Retinal pigment epithelial cell (primary cell): ENCODE data around the gene LUZP1.
A peak's percentile ranks its signal among the peaks of the same experiment; 100 is the strongest.

Source experiments
- DNase-seq: peaks from one replicate; pipeline ENCODE4 v3.0.0-alpha.2; 2010; ENCODE audit warnings: low read depth
- H3K4me3 ChIP-seq: 2 replicates; pipeline ENCODE4 v1.5.1; 2011; ENCODE audit warnings: mild to moderate bottlenecking, low read length, control low read depth, moderate library complexity
- CTCF ChIP-seq: conservative IDR thresholded peaks from 2 replicates; pipeline ENCODE4 v1.5.1; 2011; ENCODE audit warnings: low read depth, low read length, control low read depth, inconsistent platforms

Gene LUZP1

GRCh38 chr1:23124259-23125026 lies 44.2 kb downstream of the LUZP1 start:
- no peak overlapping the region for H3K4me3 ChIP-seq
- DNase-seq, result no peak
- TF ChIP-seq CTCF, result no peak

- no peak overlapping the region for H3K4me3 ChIP-seq
- TF ChIP-seq CTCF, result no peak
- no peak for DNase-seq
Observed at GRCh38 chr1:23123528-23123927, 45.1 kb downstream of the LUZP1 start.

GRCh38 chr1:23122796-23123195 lies 45.9 kb downstream of the LUZP1 start:
- TF ChIP-seq CTCF, result no peak
- H3K4me3 ChIP-seq, result peak overlapping the region; percentile 25
- DNase-seq, result no peak

GRCh38 chr1:23122023-23122748 lies 46.5 kb downstream of the LUZP1 start:
- TF ChIP-seq CTCF, result no peak

GRCh38 chr1:23120383-23120782 lies 48.3 kb downstream of the LUZP1 start:
- no peak for DNase-seq
- no peak for TF ChIP-seq CTCF
- H3K4me3 ChIP-seq, result no peak overlapping the region

More at GRCh38 chr1:23122023-23122748, 46.5 kb downstream of the LUZP1 start:
- peak; percentile 98 for DNase-seq
- no peak overlapping the region for H3K4me3 ChIP-seq

GRCh38 chr1:23118957-23119792 lies 49.5 kb downstream of the LUZP1 start:
- no peak for DNase-seq
- no peak overlapping the region for H3K4me3 ChIP-seq
- TF ChIP-seq CTCF, result no peak
